GM23248 (cell line): Measurements from ENCODE around the gene RADIL. TPM values are rescaled to one million over a fixed set of nuclear protein-coding genes. Genes with fewer than 3 reads are reported as not detected.

Source experiments
- DNase-seq: peaks from one replicate; pipeline ENCODE4 v3.0.0-alpha.2; 2015
- H2AFZ ChIP-seq: fragments of 200-600 bp; sonication (generic); 2 replicates; pipeline ENCODE4 v1.6.1; 2016; ENCODE audit warnings: antibody characterized with exemption
- H3F3A ChIP-seq: fragments of 200-600 bp; sonication (generic); 2 replicates; pipeline ENCODE4 v1.6.1; 2016; ENCODE audit warnings: mild to moderate bottlenecking, antibody characterized with exemption, mixed run types; ENCODE audit not compliant: insufficient read depth
- H3K27ac ChIP-seq: fragments of 200-600 bp; sonication (generic); 2 replicates; pipeline ENCODE4 v1.5.1; 2016; ENCODE audit warnings: mild to moderate bottlenecking
- H3K27me3 ChIP-seq: fragments of 200-600 bp; sonication (generic); replicated peaks from 2 replicates; pipeline ENCODE4 v1.6.1; 2016; ENCODE audit warnings: mild to moderate bottlenecking; ENCODE audit not compliant: insufficient read depth
- H3K36me3 ChIP-seq: fragments of 200-600 bp; sonication (generic); 2 replicates; pipeline ENCODE4 v1.6.1; 2016; ENCODE audit warnings: low read depth, mild to moderate bottlenecking
- H3K4me1 ChIP-seq: fragments of 200-600 bp; sonication (generic); 2 replicates; pipeline ENCODE4 v1.6.1; 2016; ENCODE audit warnings: mild to moderate bottlenecking; ENCODE audit not compliant: insufficient read depth
- H3K4me2 ChIP-seq: fragments of 200-600 bp; sonication (generic); one replicate; pipeline ENCODE4 v1.6.1; 2016; ENCODE audit warnings: mild to moderate bottlenecking; ENCODE audit not compliant: unreplicated experiment
- H3K4me3 ChIP-seq: fragments of 200-600 bp; sonication (generic); 2 replicates; pipeline ENCODE4 v1.5.1; 2016; ENCODE audit warnings: mild to moderate bottlenecking
- H3K79me2 ChIP-seq: fragments of 200-600 bp; sonication (generic); 2 replicates; pipeline ENCODE4 v1.6.1; 2016; ENCODE audit warnings: mild to moderate bottlenecking; ENCODE audit not compliant: insufficient read depth
- H3K9ac ChIP-seq: fragments of 200-600 bp; sonication (generic); 2 replicates; pipeline ENCODE4 v1.6.1; 2016; ENCODE audit warnings: mild to moderate bottlenecking
- H3K9me2 ChIP-seq: fragments of 200-600 bp; sonication (generic); 2 replicates; pipeline ENCODE4 v1.6.1; 2016; ENCODE audit warnings: mixed run types, mild to moderate bottlenecking, moderate library complexity; ENCODE audit not compliant: insufficient read depth
- H3K9me3 ChIP-seq: fragments of 200-600 bp; sonication (generic); one replicate; pipeline ENCODE4 v1.6.1; 2017; ENCODE audit warnings: low read depth
- H4K20me1 ChIP-seq: fragments of 200-600 bp; sonication (generic); 2 replicates; pipeline ENCODE4 v1.6.0; 2016; ENCODE audit not compliant: insufficient read depth
- EZH2 ChIP-seq: fragments of 200-600 bp; sonication (generic); IDR thresholded peaks from 2 replicates; pipeline ENCODE4 v1.6.1; 2018; ENCODE audit warnings: antibody characterized with exemption, mild to moderate bottlenecking; ENCODE audit not compliant: insufficient read depth, poor library complexity, severe bottlenecking
- EZH2phosphoT487 ChIP-seq: fragments of 200-600 bp; sonication (generic); IDR thresholded peaks from 2 replicates; pipeline ENCODE4 v1.6.1; 2018; ENCODE audit warnings: antibody characterized with exemption, moderate library complexity, mild to moderate bottlenecking, low read depth; ENCODE audit not compliant: insufficient read depth
- WGBS, 2 experiments: methylation state at CpG; one replicate each; pipeline ENCODE4 v1.1.6; 2015 to 2017; ENCODE audit warnings: low lambda C conversion rate in 2 of 2, low coverage in 1 of 2; ENCODE audit errors: missing lambda C conversion rate in 2 of 2; 5-methylcytosine and 5-hydroxymethylcytosine counted together
- in situ Hi-C: fragments of 300-500 bp; cut with MboI; formaldehyde crosslinking; loops from 2 replicates; pipeline ENCODE4 v1.15.0; 2020
- polyA plus RNA-seq: library from polyadenylated mRNA; unstranded; fragments of >200 nt; fragmentation: Nextera tagmentation; extraction: Ambion mirVana; gene quantifications from 2 replicates; pipeline ENCODE4 v1.2.1, GENCODE V29; 2016
- total RNA-seq: library from RNA; depleted of rRNA; stranded (reverse); fragments of >200 nt; shearing (Covaris generic); gene quantifications from 2 replicates; pipeline ENCODE4 v1.2.3, GENCODE V29; 2014

Gene RADIL
- total and polyA plus RNA-seq, 2 experiments from 2014 or later: 0.55 to 4.3 TPM

DNA sequence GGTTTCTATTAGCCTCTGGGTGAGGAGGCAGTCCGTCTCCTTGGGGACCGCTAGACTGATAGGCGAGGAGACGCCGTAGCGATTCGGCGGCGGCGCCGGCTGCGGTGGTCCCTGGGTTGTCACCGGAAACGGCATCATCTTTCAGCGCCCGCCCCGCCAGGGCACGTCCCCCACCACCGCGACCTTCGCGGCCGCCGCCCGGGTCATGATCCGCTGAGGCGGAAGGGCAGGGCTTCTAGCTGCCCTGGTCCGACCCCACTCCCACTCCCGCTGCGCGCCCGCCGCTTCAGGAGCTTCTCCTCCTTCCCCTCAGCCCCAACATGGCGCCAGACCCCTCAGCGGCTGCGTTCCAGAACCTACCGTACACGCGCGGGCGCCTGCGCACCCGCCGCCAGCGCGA is 21.8 kb downstream of the RADIL start, which contains the start of gene PAPOLB:
Gene PAPOLB (minus strand): TSS at position 358 of the 400 bp plus-strand sequence. CDS start 220 bp downstream, at position 138.
- H3F3A ChIP-seq: no peaks in the 10 kb centered on the region
- peak within 1 kb of the TSS; percentile 60 for H2AFZ ChIP-seq
- no peak within 1 kb of the TSS for H3K4me2 ChIP-seq
- H4K20me1 ChIP-seq: no peaks in the 10 kb centered on the region
- in situ Hi-C loops: no loop called here
- WGBS, 2 experiments: 31 to 33% methylated on average over 36 to 46 of the region's 46 CpGs
- H3K27ac ChIP-seq: no peak within 1 kb of the TSS
- DNase-seq: peak; percentile 17
- H3K79me2 ChIP-seq: no peaks in the 10 kb centered on the region
- H3K9ac ChIP-seq: no peak within 1 kb of the TSS
- TF ChIP-seq EZH2phosphoT487 (no peak), EZH2 (no peak)
- peak within 1 kb of the TSS; percentile 55 for H3K4me3 ChIP-seq
- H3K9me3 ChIP-seq: no peaks in the 10 kb centered on the region
- no peaks in the 10 kb centered on the region for H3K9me2 ChIP-seq
- no peaks in the 10 kb centered on the region for H3K36me3 ChIP-seq
- no peaks in the 10 kb centered on the region for H3K27me3 ChIP-seq
- H3K4me1 ChIP-seq: no peaks in the 10 kb centered on the region

GRCh38 chr7:4861227-4861626 is 22.3 kb downstream of the RADIL start:
- 92 to 95% methylated on average over 11 of the region's 11 CpGs for WGBS, 2 experiments
- no peaks in the 10 kb centered on the region for H3F3A ChIP-seq
- H2AFZ ChIP-seq: peak overlapping the region; percentile 60
- H3K27ac ChIP-seq: no peak overlapping the region
- DNase-seq: no peak
- no peaks in the 10 kb centered on the region for H3K36me3 ChIP-seq
- no peak overlapping the region for H3K4me2 ChIP-seq
- in situ Hi-C loops: no loop called here
- no peaks in the 10 kb centered on the region for H3K27me3 ChIP-seq
- H3K79me2 ChIP-seq: no peaks in the 10 kb centered on the region
- no peaks in the 10 kb centered on the region for H3K9me3 ChIP-seq
- TF ChIP-seq EZH2 (no peak), EZH2phosphoT487 (no peak)
- H3K4me3 ChIP-seq: peak overlapping the region; percentile 55; the same call in 1 of the 2 replicates
- H3K9ac ChIP-seq: no peak overlapping the region
- H4K20me1 ChIP-seq: no peaks in the 10 kb centered on the region
- no peaks in the 10 kb centered on the region for H3K9me2 ChIP-seq
- no peaks in the 10 kb centered on the region for H3K4me1 ChIP-seq

DNA sequence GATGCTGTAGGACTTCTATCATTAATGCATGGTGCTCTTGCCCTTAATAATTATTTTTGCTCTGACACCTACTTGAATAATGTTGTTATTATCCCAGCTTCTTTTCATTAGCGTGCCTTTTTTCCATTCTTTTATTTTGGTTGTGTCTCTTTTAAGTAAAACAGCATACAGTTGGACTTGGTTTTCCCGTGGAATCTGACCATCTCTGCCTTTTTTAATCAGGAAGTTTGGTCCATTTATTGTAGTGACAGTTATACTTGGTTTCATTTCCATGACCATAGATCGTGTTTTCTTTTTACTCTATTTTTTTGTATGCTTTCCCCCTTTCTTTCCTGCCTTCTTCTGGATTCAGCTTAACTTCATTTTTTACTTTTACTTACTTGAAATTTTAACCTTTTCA is 26.3 kb downstream of the RADIL start:
- 60 to 76% methylated on average over 3 of the region's 3 CpGs for WGBS, 2 experiments
- H3K9me3 ChIP-seq: no peaks in the 10 kb centered on the region
- H3K79me2 ChIP-seq: no peaks in the 10 kb centered on the region
- no peak overlapping the region for H3K9ac ChIP-seq
- H3K4me3 ChIP-seq: no peak overlapping the region
- no peak overlapping the region for H3K27ac ChIP-seq
- no peaks in the 10 kb centered on the region for H4K20me1 ChIP-seq
- H2AFZ ChIP-seq: no peak overlapping the region
- DNase-seq: no peak
- H3F3A ChIP-seq: no peaks in the 10 kb centered on the region
- no peak for TF ChIP-seq EZH2
- no peak for TF ChIP-seq EZH2phosphoT487
- no peaks in the 10 kb centered on the region for H3K36me3 ChIP-seq
- H3K4me2 ChIP-seq: no peak overlapping the region
- H3K27me3 ChIP-seq: no peaks in the 10 kb centered on the region
- no peaks in the 10 kb centered on the region for H3K9me2 ChIP-seq
- in situ Hi-C loops: no loop called here
- H3K4me1 ChIP-seq: no peaks in the 10 kb centered on the region

- Histone ChIP-seq H3K79me2 (no peaks in the 10 kb centered on the region), H3K9me2 (no peaks in the 10 kb centered on the region), H2AFZ (no peak overlapping the region), H3K27ac (no peak overlapping the region), H3F3A (no peaks in the 10 kb centered on the region), H3K4me3 (no peak overlapping the region), H3K9ac (no peak overlapping the region), H4K20me1 (no peaks in the 10 kb centered on the region), H3K27me3 (no peaks in the 10 kb centered on the region), H3K36me3 (no peaks in the 10 kb centered on the region), H3K4me2 (no peak overlapping the region), H3K4me1 (no peaks in the 10 kb centered on the region), H3K9me3 (no peaks in the 10 kb centered on the region)
- WGBS, 2 experiments: 79 to 81% methylated on average over 10 of the region's 10 CpGs
- no peak for DNase-seq
- in situ Hi-C loops: no loop called here
- TF ChIP-seq EZH2phosphoT487 (no peak), EZH2 (no peak)
These were observed 27.0 kb downstream of the RADIL start for GRCh38 chr7:4856336-4857057.
